Measurements from ENCODE around the gene ERMN.

Gene ERMN

GRCh38 chr2:157319795-157320194 lies 5.8 kb downstream of the ERMN start:
- no peak for ATAC-seq (ENCODE audit: insufficient read depth, low read depth)

DNA sequence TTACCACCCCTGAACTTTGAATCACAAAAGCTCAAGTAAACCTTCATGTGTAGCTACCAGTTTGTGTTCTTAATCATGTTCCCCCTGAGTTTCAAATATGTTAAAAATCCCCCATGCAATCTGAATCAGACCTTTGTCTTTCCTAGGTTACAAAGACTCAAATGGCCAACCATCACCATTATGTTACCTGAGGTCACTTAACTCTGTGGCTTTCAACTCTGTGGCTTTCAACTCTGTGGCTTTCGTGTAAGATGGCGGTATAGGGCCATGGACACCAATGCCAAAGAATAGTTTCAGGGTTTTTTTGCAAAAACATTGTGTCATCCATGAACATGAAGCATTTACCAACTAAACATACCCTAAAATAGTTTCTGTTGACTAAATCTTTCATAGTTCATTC lies 6.7 kb downstream of the ERMN start:
- no peak overlapping the region for H2AFZ ChIP-seq (ENCODE audit: low read depth, low read length)
- no peaks in the 10 kb centered on the region for H3K79me2 ChIP-seq (ENCODE audit: insufficient read depth, low read length)
- no peak overlapping the region for H3K27ac ChIP-seq (ENCODE audit: low read length)
- no peaks in the 10 kb centered on the region for H3K4me1 ChIP-seq (ENCODE audit: insufficient read depth, low read length)
- ATAC-seq (ENCODE audit: insufficient read depth, low read depth) (no peak), DNase-seq (no peak)
- no peaks in the 10 kb centered on the region for H3K36me3 ChIP-seq (ENCODE audit: insufficient read depth, low read length)
- H4K20me1 ChIP-seq (ENCODE audit: insufficient read depth, low read length): no peaks in the 10 kb centered on the region
- no peak overlapping the region for H3K4me2 ChIP-seq (ENCODE audit: insufficient read depth, low read length)
- no peak for TF ChIP-seq EZH2 (IDR thresholded peaks at IDR 0.05; ENCODE audit: borderline replicate concordance, low read depth, low read length, severe bottlenecking)
- TF ChIP-seq, protein P1, sequence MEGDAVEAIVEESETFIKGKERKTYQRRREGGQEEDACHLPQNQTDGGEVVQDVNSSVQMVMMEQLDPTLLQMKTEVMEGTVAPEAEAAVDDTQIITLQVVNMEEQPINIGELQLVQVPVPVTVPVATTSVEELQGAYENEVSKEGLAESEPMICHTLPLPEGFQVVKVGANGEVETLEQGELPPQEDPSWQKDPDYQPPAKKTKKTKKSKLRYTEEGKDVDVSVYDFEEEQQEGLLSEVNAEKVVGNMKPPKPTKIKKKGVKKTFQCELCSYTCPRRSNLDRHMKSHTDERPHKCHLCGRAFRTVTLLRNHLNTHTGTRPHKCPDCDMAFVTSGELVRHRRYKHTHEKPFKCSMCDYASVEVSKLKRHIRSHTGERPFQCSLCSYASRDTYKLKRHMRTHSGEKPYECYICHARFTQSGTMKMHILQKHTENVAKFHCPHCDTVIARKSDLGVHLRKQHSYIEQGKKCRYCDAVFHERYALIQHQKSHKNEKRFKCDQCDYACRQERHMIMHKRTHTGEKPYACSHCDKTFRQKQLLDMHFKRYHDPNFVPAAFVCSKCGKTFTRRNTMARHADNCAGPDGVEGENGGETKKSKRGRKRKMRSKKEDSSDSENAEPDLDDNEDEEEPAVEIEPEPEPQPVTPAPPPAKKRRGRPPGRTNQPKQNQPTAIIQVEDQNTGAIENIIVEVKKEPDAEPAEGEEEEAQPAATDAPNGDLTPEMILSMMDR (IDR thresholded peaks at IDR 0.05; ENCODE audit: borderline replicate concordance, extremely low read depth, low read length, poor library complexity, severe bottlenecking): no peak
- H3K9ac ChIP-seq (ENCODE audit: low read depth, low read length): no peak overlapping the region
- H3K27me3 ChIP-seq (ENCODE audit: insufficient read depth, low read length, poor library complexity): no peaks in the 10 kb centered on the region
- H3K4me3 ChIP-seq (ENCODE audit: low read depth in 1 of 2, low read length in 2 of 2): no peak overlapping the region
- no peaks in the 10 kb centered on the region for H3K9me3 ChIP-seq (ENCODE audit: insufficient read depth, low read length, severe bottlenecking)

More at GRCh38 chr2:157319795-157320194, 5.8 kb downstream of the ERMN start:
- Histone ChIP-seq H4K20me1 (ENCODE audit: insufficient read depth, low read length) (no peaks in the 10 kb centered on the region), H3K4me1 (ENCODE audit: insufficient read depth, low read length) (no peaks in the 10 kb centered on the region), H3K79me2 (ENCODE audit: insufficient read depth, low read length) (no peaks in the 10 kb centered on the region), H3K27me3 (ENCODE audit: insufficient read depth, low read length, poor library complexity) (no peaks in the 10 kb centered on the region), H3K9ac (ENCODE audit: low read depth, low read length) (no peak overlapping the region), H2AFZ (ENCODE audit: low read depth, low read length) (no peak overlapping the region), H3K4me3 (ENCODE audit: low read depth in 1 of 2, low read length in 2 of 2) (no peak overlapping the region), H3K36me3 (ENCODE audit: insufficient read depth, low read length) (no peaks in the 10 kb centered on the region), H3K4me2 (ENCODE audit: insufficient read depth, low read length) (no peak overlapping the region), H3K27ac (ENCODE audit: low read length) (no peak overlapping the region), H3K9me3 (ENCODE audit: insufficient read depth, low read length, severe bottlenecking) (no peaks in the 10 kb centered on the region)
- DNase-seq: no peak
- TF ChIP-seq EZH2 (IDR thresholded peaks at IDR 0.05; ENCODE audit: borderline replicate concordance, low read depth, low read length, severe bottlenecking): no peak
- TF ChIP-seq, protein P1 (IDR thresholded peaks at IDR 0.05; ENCODE audit: borderline replicate concordance, extremely low read depth, low read length, poor library complexity, severe bottlenecking): no peak

- H3K4me3 ChIP-seq (ENCODE audit: low read depth in 1 of 2, low read length in 2 of 2): no peak overlapping the region
- TF ChIP-seq, protein P1 (IDR thresholded peaks at IDR 0.05; ENCODE audit: borderline replicate concordance, extremely low read depth, low read length, poor library complexity, severe bottlenecking): no peak
- no peak for TF ChIP-seq EZH2 (IDR thresholded peaks at IDR 0.05; ENCODE audit: borderline replicate concordance, low read depth, low read length, severe bottlenecking)
- ATAC-seq (ENCODE audit: insufficient read depth, low read depth) (no peak), DNase-seq (no peak)
- no peaks in the 10 kb centered on the region for H3K79me2 ChIP-seq (ENCODE audit: insufficient read depth, low read length)
- H3K4me2 ChIP-seq (ENCODE audit: insufficient read depth, low read length): no peak overlapping the region
- H3K9ac ChIP-seq (ENCODE audit: low read depth, low read length): no peak overlapping the region
- H3K9me3 ChIP-seq (ENCODE audit: insufficient read depth, low read length, severe bottlenecking): no peaks in the 10 kb centered on the region
- H2AFZ ChIP-seq (ENCODE audit: low read depth, low read length): no peak overlapping the region
- no peaks in the 10 kb centered on the region for H4K20me1 ChIP-seq (ENCODE audit: insufficient read depth, low read length)
- no peaks in the 10 kb centered on the region for H3K36me3 ChIP-seq (ENCODE audit: insufficient read depth, low read length)
- no peaks in the 10 kb centered on the region for H3K4me1 ChIP-seq (ENCODE audit: insufficient read depth, low read length)
- H3K27me3 ChIP-seq (ENCODE audit: insufficient read depth, low read length, poor library complexity): peaks cover 6% of the 10 kb centered on the region
- no peak overlapping the region for H3K27ac ChIP-seq (ENCODE audit: low read length)
Measured at GRCh38 chr2:157315901-157316300, 9.7 kb downstream of the ERMN start.
